Fibroblast of the aortic adventitia (primary cell): ENCODE data around the gene PCED1B. TPM values are rescaled to one million over a fixed set of nuclear protein-coding genes. Genes with fewer than 3 reads are reported as not detected.

Experiments used
- DNase-seq: peaks from one replicate; pipeline ENCODE4 v3.0.0-alpha.2; 2010; ENCODE audit warnings: low read depth
- H3K4me3 ChIP-seq: 2 replicates; pipeline ENCODE4 v1.5.1; 2011; ENCODE audit warnings: low read depth, mild to moderate bottlenecking, control low read depth, low read length, moderate library complexity
- small RNA-seq: library from RNA; depleted of rRNA; stranded (forward); fragments of <200 nt; gene quantifications from one replicate; pipeline ENCODE3, GENCODE V24; 2012
- total RNA-seq: library from RNA; depleted of rRNA; stranded (reverse); fragments of >200 nt; gene quantifications from 2 replicates; pipeline ENCODE4 v1.2.3, GENCODE V29; 2012; ENCODE audit warnings: low replicate concordance
- TF ChIP-seq, protein P1 (sequence below): IDR thresholded peaks from 2 replicates; pipeline ENCODE4 v1.5.1; 2011; ENCODE audit warnings: mild to moderate bottlenecking, low read length, control low read depth, inconsistent platforms; ENCODE audit not compliant: insufficient read depth

The PCED1B gene
- total RNA-seq, 1 donor, result 0.27 TPM

DNA sequence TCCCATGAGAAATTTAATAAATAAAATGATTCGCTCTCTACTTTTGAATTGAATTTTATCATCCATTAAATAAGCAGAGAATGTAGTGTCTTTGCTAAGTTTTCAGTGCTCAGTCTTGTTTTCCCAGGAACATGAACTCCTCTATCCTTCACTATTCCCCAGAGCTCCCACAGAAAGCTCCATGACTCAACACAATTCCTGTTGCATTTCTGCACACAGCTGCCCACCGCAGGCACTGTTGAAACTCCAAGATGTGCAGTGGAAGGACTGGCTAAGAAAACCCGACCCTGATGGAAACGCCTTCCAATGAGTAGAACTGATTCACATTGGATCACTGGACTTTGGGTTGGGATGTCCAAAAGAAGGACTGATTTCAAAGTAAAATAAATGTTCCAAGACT, 202.8 kb downstream of the PCED1B start:
- peak; percentile 81 for DNase-seq
- TF ChIP-seq, protein P1, sequence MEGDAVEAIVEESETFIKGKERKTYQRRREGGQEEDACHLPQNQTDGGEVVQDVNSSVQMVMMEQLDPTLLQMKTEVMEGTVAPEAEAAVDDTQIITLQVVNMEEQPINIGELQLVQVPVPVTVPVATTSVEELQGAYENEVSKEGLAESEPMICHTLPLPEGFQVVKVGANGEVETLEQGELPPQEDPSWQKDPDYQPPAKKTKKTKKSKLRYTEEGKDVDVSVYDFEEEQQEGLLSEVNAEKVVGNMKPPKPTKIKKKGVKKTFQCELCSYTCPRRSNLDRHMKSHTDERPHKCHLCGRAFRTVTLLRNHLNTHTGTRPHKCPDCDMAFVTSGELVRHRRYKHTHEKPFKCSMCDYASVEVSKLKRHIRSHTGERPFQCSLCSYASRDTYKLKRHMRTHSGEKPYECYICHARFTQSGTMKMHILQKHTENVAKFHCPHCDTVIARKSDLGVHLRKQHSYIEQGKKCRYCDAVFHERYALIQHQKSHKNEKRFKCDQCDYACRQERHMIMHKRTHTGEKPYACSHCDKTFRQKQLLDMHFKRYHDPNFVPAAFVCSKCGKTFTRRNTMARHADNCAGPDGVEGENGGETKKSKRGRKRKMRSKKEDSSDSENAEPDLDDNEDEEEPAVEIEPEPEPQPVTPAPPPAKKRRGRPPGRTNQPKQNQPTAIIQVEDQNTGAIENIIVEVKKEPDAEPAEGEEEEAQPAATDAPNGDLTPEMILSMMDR, result no peak
- H3K4me3 ChIP-seq, result no peak overlapping the region

Small RNAs within 50 kb of the gene (small RNA-seq; reads per million reads assigned to genes)
- not detected for gene MIR4698

Other genes with a start within 250 kb of the PCED1B start
- 2.7 and 3.7 TPM in 2 replicates for gene AMIGO2, start 338 bp downstream of the PCED1B start, total RNA-seq